Esophagus squamous epithelium (tissue), 4 donors: ENCODE measurements around the gene LHB.
"Not testable (repeated sequence)": the region's sequence is repeated elsewhere in the genome, so short reads cannot be mapped to it uniquely, and the experiment has no call there.

Experiments used
- POLR2A ChIP-seq, 4 donors: fragments of 450-650 bp; IDR thresholded peaks; one replicate each; pipeline ENCODE4 v1.6.1; 2017; ENCODE audit warnings: antibody characterized with exemption in 4 of 4, mild to moderate bottlenecking in 4 of 4, moderate library complexity in 3 of 4
- TF ChIP-seq, protein P1 (sequence below), 6 experiments: fragments of 450-650 bp in 4 of 6; fragments of 200-600 bp in 2 of 6; sonication (generic) in 2 of 6; IDR thresholded peaks; one replicate each; pipeline ENCODE4 v1.5.1; 2016 to 2019; ENCODE audit warnings: antibody characterized with exemption in 6 of 6, mild to moderate bottlenecking in 4 of 6, moderate library complexity in 4 of 6

DNA sequence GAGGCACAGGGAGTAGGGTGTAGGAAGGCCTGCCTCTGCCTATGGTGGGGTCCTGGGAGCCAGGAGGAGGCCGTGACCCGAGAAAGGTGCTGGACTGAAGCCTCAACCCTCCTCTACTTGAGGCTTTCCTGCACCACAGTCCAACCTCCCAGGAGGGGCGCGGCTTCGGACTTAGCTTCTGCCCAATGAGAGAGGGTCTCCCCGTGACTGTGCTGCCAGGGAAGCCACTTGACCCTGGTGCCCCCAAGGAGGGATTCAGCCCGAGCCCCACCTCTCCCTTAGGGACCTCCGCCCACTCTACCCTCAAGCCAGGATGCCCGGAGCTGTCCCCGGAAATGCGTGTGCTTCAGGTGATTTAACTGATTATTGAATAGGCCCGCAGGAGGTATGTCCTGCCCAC is 32.1 kb upstream of the LHB start, which contains the start of gene CGB8:
- TF ChIP-seq, protein P1, sequence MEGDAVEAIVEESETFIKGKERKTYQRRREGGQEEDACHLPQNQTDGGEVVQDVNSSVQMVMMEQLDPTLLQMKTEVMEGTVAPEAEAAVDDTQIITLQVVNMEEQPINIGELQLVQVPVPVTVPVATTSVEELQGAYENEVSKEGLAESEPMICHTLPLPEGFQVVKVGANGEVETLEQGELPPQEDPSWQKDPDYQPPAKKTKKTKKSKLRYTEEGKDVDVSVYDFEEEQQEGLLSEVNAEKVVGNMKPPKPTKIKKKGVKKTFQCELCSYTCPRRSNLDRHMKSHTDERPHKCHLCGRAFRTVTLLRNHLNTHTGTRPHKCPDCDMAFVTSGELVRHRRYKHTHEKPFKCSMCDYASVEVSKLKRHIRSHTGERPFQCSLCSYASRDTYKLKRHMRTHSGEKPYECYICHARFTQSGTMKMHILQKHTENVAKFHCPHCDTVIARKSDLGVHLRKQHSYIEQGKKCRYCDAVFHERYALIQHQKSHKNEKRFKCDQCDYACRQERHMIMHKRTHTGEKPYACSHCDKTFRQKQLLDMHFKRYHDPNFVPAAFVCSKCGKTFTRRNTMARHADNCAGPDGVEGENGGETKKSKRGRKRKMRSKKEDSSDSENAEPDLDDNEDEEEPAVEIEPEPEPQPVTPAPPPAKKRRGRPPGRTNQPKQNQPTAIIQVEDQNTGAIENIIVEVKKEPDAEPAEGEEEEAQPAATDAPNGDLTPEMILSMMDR (IDR thresholded peaks at IDR 0.05) = not testable (repeated sequence)
- not testable (repeated sequence) for TF ChIP-seq POLR2A (IDR thresholded peaks at IDR 0.05)
